NCI-H526 treated with DMSO at 0.1 percent for 48 hours (cell line): ENCODE results near the gene SPCS3.

Source experiments
- DNase-seq: peaks from one replicate; lab custom pipeline; 2025; lab: John Stamatoyannopoulos, UW

Gene SPCS3

DNA sequence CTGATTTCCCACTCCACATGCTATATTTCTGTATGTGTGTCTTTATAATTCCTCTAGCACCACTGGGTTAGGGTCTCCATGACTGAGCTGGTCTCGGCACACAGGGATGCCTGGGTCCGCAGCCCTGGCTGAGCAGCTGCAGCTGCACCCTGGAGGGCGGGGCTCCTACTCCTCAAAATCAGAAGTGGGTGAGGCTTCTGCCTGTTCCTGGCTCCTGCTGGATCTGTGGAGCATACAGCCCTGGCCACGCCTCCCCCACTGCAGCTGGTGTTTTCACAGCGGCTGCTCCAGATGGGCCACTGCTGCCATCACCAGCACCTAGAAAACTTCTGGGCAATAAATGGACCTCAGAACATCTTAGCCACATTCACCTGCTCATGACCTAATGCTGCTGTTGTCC is 30.9 kb downstream of the SPCS3 start:
- DNase-seq = no peak

DNA sequence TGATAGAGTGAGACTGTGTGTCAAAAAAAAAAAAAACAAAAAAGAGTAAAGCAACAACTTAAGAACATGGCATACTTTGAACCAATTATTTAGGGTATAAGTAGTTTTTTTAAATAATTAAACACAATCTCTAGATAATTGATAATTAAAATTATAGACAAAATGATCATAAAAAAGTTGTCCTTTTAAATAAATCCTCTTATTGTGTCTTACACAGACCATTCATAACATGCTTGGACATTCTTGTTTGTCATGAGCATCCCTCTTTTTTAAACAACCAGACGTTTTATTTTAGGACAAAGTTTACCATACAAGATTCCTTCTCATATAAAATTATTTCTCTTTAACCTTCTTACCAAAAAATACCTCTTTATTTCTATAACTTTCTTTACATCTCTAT is 35.1 kb downstream of the SPCS3 start:
- no peak for DNase-seq

DNA sequence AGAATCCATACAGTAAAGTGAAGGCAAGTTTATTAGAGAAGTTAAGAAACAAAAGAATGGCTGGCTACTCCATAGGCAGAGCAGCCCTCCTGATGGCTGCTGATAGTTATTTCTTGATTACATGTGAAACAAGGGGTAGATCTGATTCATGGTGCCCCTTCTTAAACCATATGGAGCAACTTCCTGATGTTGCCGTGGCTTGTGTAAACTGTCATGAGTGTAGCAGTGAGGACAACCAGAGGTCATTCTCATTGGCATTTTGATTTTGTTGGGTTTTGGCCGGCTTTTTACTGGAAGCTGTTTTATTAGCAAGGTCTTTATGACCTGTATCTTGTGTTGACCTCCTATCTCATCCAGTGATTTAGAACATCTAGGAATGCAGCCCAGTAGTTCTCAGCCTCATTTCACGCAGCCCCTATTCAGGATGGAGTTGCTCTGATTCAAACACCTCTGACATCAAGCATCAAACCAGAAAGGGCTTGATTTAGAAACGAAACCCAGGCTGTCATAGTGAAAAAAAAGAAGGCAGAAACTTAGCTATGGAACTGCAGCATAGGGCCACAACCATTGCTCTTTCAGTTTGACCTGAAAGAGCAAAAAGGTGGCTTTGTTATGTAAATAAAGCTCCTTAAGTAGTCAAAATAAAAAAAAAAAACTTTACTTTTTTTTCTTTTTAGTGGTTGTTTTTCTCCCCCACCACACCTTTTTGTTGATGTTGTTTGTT is 37.8 kb downstream of the SPCS3 start:
- DNase-seq = no peak

DNA sequence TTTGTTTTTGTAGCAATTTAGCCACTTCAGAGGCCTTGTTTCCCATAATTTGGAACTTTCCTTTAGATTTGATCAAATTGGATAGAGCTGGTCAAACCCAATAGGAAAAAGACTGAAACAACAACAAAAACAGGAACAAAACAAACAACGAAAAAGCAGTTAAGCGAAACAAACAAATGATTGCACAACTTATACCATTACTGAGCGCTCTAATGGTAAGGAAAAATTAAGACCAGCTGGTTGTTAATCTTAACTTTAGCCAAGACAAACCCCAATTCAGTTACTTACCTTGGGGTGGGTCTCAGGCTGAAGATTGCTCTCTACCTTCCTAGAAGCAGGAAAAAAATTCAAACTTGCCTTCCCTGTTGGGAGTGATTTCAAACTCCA is 38.3 kb downstream of the SPCS3 start:
- no peak for DNase-seq

DNA sequence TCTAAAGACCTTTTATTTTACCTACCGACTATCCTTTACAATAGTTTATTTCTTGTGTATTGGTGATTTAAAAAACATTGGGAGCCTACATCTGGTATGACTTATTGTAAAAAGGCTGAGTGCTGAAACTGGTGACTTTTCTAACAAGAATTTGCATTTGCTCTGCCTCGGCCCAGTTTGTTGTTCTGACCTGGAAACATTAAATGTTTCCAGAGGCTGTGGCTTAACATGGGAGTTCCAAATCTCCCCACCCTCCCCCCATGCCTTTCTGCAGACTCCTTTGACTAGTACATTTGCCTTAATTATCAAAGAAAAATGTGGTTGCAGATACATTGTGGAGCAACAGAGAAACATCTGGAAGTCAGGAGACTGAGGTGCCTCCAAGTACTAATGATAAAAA is 39.8 kb downstream of the SPCS3 start:
- no peak for DNase-seq

DNA sequence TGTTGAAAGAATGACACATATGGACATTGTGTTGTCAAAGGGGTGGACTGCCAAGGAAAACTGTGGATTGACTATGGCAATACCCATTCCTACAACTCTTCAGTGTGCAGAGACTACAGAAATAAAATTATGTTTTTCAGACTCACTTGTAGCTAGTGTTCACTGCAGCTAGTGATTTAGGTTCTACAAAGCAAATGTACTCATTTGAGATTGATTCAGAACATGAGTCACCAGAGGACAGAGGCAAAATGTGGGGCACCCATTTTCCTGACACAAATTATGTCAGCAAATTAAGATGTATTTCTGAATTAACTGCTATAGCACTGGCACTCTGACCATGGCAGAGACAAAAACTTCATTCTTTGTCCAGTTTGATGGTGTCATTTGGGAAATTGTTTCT is 40.7 kb downstream of the SPCS3 start:
- no peak for DNase-seq

DNA sequence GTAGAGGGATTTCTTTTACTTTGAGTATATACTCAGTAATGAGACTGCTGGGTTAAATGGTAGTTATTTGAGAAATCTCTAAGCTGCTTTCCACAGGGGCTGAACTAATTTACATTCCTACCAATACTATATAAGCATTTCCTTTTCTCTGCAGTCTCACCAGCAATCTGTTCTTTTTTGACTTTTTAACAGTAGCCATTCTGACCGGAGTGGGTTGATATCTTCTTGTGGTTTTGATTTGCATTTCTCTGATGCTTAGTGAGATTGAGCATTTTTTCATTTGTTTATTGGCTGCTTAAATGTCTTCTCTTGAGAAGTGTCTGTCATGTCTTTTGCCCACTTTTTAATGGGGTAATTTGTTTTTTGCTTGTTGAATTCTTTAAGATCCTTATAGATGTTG is 43.3 kb downstream of the SPCS3 start:
- no peak for DNase-seq

DNA sequence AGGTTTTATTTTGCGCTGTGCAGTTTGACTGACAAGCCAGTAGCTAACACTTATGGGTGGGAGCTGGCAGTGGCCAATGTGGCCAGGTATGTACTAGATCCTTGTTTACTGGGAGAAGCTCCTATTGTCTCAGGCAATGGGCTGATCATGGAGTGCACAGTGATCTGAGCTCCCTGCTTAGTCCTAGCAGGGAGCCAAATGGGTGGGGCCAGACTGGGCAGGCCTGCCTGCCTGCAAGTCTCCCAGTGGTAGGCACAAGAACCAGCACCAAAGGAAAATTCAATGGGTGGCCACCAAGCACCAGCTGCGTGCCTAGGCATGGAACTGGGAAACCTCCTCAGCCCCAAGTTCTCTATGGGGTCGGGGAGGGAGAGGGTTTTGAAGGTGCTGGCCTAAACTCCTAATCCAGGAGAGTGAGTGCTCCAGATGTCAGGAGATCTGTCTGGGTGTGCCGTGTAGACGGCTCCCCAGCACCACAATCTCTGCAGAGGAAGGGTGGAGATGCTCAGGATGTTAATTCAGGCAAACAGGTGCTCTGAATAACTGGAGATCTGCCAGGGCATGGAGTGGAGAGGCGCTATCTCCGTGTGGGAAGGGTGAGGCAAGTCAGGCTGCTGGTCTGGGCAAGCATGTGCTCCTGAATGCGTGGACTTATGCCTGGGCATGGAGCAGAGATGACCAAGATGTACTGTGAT is 48.2 kb downstream of the SPCS3 start:
- DNase-seq = no peak

DNA sequence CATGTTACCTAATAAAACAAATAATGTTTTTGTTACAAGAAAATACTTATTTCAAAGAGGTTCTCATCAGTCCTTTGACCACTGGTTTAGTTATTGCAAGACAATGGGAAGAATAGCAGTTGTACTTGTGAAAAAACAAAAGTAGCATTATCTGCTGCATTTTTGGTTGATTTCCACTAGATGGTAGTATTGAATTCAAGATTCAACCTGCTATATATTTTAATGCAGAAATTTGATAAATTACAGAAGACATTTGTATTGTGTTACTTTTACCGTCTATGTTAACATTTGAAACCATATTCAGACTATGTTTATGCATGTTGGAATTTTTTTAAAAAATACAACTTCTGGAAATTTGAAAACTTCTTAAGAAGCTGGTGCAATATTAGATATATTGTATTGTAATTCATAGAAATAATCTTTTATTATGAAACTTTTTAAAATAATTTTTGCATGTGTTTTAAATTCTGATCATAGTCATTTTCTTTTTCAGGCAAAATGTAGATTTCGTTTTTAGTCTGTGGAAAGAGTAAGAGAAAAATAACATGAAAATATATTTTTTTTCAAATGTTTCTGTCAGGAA is 56.4 kb downstream of the SPCS3 start:
- peak; percentile 14 for DNase-seq

DNA sequence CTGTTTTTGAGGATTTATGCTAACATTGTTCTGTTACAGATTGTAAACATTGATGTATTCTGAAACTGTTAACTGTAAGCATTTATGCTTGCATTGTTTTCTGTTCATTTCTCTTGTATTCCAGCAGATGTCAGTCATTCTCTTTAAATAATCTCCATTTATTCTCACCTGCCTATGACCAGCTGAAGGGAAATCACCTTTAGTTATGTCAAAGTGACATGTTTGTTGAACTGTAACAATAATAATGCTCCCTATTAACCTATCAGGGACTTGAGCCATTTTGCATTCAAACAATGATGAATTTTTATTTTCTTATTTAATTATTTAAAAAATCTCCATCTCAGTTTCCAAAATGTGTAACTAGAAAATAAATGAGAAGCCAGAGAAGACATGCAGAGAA is 58.0 kb downstream of the SPCS3 start:
- DNase-seq = peak; percentile 9

DNA sequence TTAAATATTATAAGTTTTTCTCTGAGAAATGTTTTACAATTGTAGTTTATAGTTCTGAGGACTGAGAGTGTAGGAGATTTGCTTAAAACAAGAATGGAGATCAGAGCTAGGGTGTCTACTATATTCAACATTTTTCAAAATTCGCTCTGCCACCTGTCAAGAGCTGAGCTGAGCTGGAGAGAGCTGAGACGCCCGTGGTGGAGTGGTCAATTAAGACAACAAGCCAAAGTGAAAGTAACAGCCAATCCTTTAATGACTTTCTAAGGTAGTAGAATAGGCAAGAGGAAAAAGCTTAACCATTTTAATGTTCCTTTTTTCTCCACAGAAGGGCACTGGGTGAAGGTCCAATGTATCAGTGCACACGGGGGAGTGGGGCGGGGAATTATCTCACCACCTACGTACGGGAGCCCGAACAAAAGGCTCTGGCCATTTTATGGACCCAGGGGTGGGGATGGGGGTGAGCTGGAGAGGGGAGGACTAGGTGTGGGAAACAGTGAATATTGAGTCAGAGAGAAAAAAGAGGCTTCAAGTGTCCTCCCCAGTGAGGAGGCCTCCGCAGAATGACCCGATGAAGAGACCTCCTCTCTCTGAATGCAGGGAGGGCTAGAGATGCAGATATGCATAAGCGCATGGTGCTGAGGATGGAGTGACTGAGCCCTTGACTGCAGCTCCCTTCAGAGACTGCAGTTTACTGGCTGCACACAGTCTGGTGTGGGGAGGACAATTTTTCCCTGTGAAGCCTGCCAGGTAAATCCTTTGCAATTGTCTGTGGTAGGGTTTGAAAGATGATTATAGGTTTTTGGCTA is 60.8 kb downstream of the SPCS3 start:
- no peak for DNase-seq
